GM12874 (cell line): ENCODE data around the gene PDYN.

Source experiments
- CTCF ChIP-seq: IDR thresholded peaks from 2 replicates; pipeline ENCODE4 v1.5.1; 2011; ENCODE audit warnings: low read depth, mild to moderate bottlenecking, control low read depth, low read length, moderate library complexity; ENCODE audit not compliant: insufficient read depth

PDYN gene

DNA sequence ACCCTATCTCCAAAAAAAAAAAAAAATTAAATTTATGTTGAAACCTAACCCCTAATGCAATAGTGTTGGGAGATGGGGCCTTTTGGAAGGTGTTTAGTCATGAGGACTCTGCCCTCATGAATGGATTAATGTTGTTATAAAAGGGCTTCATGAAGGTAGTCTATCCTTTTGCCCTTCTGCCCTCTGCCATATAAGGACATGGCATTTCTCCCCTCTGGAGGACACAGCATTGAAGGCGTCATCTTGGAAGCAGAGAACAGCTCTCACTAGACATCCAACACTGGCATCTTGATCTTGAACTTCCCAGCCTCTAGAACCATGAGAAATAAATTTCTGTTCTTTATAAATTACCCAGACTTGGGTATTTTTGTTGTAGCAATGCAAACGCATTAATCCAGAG, 35.4 kb downstream of the PDYN start:
- TF ChIP-seq CTCF = no peak

DNA sequence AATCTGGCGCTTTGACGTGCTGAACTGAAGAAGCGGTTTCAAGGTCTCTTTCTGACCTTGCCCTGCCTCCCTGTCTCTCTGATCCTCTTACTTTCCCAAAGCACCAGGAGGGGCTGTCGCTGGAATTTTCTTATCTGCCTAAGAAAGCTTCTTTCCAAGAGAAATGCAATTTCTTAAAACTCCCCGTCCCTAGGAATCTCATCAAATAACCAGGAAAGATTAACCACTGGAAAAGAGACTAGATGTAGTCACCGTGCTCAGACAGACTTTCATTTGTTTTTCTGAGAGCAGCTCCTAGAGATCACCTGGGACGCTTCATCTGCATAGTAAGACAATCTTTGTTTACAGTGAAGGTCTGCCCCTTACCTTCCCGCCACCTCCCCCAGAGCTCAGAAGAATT, 38.6 kb downstream of the PDYN start:
- TF ChIP-seq CTCF = no peak

GRCh38 chr20:1953621-1954020, 40.2 kb downstream of the PDYN start:
- TF ChIP-seq CTCF = no peak

- TF ChIP-seq CTCF = no peak
Observed at GRCh38 chr20:1952737-1953530, 40.9 kb downstream of the PDYN start.

- no peak for TF ChIP-seq CTCF
Observed at GRCh38 chr20:1951436-1952115, 42.3 kb downstream of the PDYN start.

DNA sequence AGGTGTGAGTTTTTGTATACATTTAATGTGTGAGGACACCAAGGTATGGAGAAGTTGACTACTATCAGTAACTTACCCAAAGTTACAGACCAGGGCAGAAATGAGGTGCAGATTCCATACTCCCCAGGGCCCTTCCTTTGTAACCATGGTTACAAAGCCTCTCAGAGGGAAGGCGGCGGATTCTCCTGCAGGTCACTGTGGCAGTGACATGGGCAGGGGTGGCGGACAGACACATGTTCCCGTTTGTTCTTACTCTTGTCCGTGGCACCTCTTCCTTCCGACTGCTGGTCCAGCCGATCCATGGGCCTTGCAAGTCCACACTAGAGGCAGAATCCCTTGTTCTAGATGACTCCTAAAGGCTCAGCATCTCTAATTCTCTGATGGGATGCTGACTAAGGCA, 43.0 kb downstream of the PDYN start:
- no peak for TF ChIP-seq CTCF

DNA sequence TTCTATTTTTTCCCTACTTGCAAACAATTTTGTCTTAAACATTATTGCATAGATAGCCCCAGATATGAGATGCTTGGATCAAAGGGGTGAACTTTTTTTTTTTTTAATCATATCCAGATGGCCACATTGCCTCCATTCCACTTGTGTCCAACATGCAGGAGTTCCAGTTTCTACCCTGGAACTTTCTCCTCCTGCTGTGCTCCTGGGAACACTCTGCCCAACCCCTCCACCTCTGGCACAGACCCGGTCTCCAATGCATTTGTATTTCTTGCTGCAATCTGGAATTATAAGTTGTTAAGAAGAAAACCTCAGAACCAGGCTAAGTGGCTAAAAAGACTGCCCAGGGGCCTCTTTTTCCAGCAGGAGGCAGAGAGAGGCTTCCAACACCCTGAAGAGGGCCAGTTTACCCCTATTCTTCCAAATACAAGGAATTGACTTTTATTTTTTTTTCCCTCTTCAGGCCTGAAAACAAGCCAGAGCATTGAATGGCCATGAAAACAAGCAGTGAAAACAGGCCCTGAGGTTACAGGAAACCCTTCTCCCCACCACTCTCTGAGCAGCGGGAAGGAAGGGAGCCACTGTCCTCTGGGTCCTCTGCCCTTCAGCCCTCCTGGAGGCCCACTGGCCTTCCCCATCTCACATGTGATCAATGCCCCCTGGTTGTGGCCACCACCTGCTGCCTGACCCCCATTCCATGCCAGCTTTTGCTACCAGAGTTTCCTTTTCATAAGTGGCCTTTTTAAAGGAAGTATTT, 44.3 kb downstream of the PDYN start:
- TF ChIP-seq CTCF = no peak
